Neutrophil (primary cell): Measurements from ENCODE around the gene UQCR11.

Experiments used
- H3K27ac ChIP-seq: fragments of 200-600 bp; sonication (generic); 2 replicates; pipeline ENCODE4 v1.5.1; 2016; ENCODE audit warnings: mild to moderate bottlenecking, moderate library complexity
- H3K27me3 ChIP-seq: fragments of 200-600 bp; sonication (generic); 2 replicates; pipeline ENCODE4 v1.6.0; 2016; ENCODE audit warnings: mild to moderate bottlenecking
- H3K36me3 ChIP-seq: fragments of 200-600 bp; sonication (generic); 2 replicates; pipeline ENCODE4 v1.5.1; 2017
- H3K4me1 ChIP-seq, 2 experiments: fragments of 200-600 bp in 1 of 2; sonication (generic) in 1 of 2; 1 replicate in 1 of 2; 2 replicates in 1 of 2; pipeline versions ENCODE4 v1.5.1 to v1.6.1; 2013 to 2016; ENCODE audit warnings: low read depth in 1 of 2, low read length in 1 of 2, mild to moderate bottlenecking in 1 of 2, moderate library complexity in 1 of 2; ENCODE audit not compliant: control insufficient read depth in 1 of 2, insufficient read depth in 1 of 2
- H3K4me3 ChIP-seq, 2 experiments: fragments of 200-600 bp in 1 of 2; sonication (generic) in 1 of 2; 1 replicate in 1 of 2; 2 replicates in 1 of 2; pipeline ENCODE4 v1.5.1; 2013 to 2016; ENCODE audit warnings: low read depth in 1 of 2, low read length in 1 of 2, mild to moderate bottlenecking in 1 of 2, moderate library complexity in 1 of 2
- H3K9me3 ChIP-seq: fragments of 200-600 bp; sonication (generic); 2 replicates; pipeline ENCODE4 v1.5.1; 2016
- CTCF ChIP-seq: fragments of 200-600 bp; sonication (generic); IDR thresholded peaks from 2 replicates; pipeline ENCODE4 v1.5.1; 2016; ENCODE audit warnings: antibody characterized with exemption

UQCR11 gene

GRCh38 chr19:1576242-1577089, 28.8 kb downstream of the UQCR11 start:
- Histone ChIP-seq H3K4me1 (no peaks in the 10 kb centered on the region), H3K4me3 (no peak overlapping the region), H3K9me3 (no peaks in the 10 kb centered on the region), H3K27ac (no peak overlapping the region), H3K27me3 (peaks cover 2% of the 10 kb centered on the region), H3K36me3 (peaks cover 52% of the 10 kb centered on the region)
- no peak for TF ChIP-seq CTCF

GRCh38 chr19:1575323-1576241, 29.7 kb downstream of the UQCR11 start:
- H3K36me3 ChIP-seq, result peaks cover 43% of the 10 kb centered on the region
- peaks cover 11% of the 10 kb centered on the region for H3K27me3 ChIP-seq
- H3K4me1 ChIP-seq, result no peaks in the 10 kb centered on the region
- TF ChIP-seq CTCF, result no peak
- no peak overlapping the region for H3K4me3 ChIP-seq
- no peaks in the 10 kb centered on the region for H3K9me3 ChIP-seq
- no peak overlapping the region for H3K27ac ChIP-seq

- Histone ChIP-seq H3K27ac (no peak overlapping the region), H3K27me3 (peaks cover 21% of the 10 kb centered on the region), H3K4me3 (no peak overlapping the region), H3K4me1 (no peaks in the 10 kb centered on the region), H3K9me3 (no peaks in the 10 kb centered on the region), H3K36me3 (peaks cover 33% of the 10 kb centered on the region)
- no peak for TF ChIP-seq CTCF
Measured at GRCh38 chr19:1574354-1575136, 30.7 kb downstream of the UQCR11 start.

DNA sequence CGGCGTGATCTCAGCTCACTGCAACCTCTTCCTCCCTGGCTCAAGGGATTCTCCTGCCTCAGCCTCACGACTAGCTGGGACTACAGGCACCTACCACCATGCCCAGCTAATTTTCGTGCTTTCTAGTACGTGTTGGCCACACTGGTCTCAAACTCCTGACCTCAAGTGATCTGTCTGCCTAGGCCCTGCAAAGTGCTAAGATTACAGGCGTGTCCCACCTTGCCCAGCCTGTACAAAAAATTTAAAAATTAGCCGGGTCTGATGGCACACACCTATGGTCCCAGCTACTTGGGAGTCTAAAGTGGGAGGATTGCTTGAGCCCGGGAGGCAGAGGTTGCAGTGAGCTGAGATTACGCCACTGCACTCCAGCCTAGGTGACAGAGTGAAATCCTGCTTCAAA, 32.5 kb downstream of the UQCR11 start:
- TF ChIP-seq CTCF, result no peak
- Histone ChIP-seq H3K4me1 (peaks cover 3 to 4% of the 10 kb centered on the region in 2 experiments), H3K4me3 (no peak overlapping the region), H3K9me3 (no peaks in the 10 kb centered on the region), H3K27me3 (peaks cover 34% of the 10 kb centered on the region), H3K36me3 (peaks cover 17% of the 10 kb centered on the region), H3K27ac (no peak overlapping the region)

DNA sequence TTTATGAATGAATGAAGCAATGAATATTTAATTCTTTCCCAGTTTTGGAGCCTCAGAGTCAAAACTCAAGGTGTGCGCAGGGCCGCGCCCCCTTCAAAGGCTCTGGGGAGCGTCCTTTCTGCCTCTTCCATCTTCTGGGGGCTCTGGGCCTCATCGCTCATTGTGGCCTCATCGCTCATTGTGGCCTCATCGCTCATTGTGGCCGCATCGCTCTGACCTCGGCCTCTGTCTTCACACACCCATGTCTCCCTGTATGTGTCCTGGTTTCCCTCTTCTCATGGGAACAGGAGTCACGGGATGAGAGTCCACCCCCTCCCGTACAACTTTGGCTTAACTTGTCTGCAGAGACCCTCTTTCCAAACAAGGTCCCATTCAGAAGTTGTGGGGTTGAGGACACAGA, 33.9 kb downstream of the UQCR11 start:
- Histone ChIP-seq H3K4me3 (no peak overlapping the region), H3K9me3 (no peaks in the 10 kb centered on the region), H3K4me1 (peaks cover 5 to 12% of the 10 kb centered on the region in 2 experiments), H3K27me3 (peaks cover 45% of the 10 kb centered on the region), H3K27ac (no peak overlapping the region), H3K36me3 (peaks cover 3% of the 10 kb centered on the region)
- TF ChIP-seq CTCF, result no peak
